GM10266 (cell line): Measurements from ENCODE around the gene PKP2.

Experiments
- DNase-seq: peaks from one replicate; pipeline ENCODE4 v3.0.0; 2012; ENCODE audit errors: extremely low spot score
- TF ChIP-seq, protein P1 (sequence below): IDR thresholded peaks from 2 replicates; pipeline ENCODE4 v1.5.1; 2012; ENCODE audit warnings: mild to moderate bottlenecking, low read depth; ENCODE audit not compliant: control insufficient read depth, insufficient read depth; ENCODE audit errors: missing control alignments

PKP2 gene

DNA sequence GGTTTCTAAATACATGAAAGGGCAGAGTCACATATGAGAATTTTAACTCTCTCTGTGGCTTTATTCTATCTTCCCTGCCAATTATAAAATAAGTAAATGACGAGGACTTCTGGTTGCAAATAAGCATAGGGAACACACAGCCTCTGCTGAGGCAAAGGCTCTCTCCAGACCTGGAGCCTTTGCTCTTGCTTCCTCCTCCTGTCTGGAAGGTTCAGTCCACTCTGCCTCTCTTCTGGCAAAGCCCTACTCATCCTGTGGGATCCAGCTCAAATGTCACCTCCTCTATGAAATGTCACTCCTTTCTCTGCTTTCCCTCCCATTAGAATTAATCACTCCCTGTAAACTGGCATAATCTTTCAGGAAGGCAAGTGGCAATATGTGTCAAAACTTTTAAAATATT is 41.9 kb downstream of the PKP2 start:
- TF ChIP-seq, protein P1, sequence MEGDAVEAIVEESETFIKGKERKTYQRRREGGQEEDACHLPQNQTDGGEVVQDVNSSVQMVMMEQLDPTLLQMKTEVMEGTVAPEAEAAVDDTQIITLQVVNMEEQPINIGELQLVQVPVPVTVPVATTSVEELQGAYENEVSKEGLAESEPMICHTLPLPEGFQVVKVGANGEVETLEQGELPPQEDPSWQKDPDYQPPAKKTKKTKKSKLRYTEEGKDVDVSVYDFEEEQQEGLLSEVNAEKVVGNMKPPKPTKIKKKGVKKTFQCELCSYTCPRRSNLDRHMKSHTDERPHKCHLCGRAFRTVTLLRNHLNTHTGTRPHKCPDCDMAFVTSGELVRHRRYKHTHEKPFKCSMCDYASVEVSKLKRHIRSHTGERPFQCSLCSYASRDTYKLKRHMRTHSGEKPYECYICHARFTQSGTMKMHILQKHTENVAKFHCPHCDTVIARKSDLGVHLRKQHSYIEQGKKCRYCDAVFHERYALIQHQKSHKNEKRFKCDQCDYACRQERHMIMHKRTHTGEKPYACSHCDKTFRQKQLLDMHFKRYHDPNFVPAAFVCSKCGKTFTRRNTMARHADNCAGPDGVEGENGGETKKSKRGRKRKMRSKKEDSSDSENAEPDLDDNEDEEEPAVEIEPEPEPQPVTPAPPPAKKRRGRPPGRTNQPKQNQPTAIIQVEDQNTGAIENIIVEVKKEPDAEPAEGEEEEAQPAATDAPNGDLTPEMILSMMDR: no peak
- DNase-seq: no peak

DNA sequence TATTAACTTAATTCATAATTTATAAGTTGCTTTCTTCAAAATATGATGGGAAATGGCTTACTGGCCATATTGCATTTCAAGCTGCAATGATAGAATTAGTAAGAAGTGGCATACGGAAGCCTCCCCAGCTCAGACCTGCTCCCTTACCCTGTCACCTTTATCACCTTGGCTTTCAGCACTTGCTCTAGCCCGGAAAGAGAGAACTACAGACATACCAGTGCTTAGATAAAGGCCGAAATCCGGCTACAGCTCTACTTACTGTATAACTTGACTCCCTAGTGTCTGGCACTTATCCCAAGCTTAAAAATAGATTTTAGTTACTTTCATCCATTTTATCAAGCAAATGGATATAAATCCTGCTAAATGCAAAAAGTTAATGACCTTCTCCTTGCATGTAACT is 42.5 kb downstream of the PKP2 start:
- TF ChIP-seq, protein P1: no peak
- DNase-seq: no peak

DNA sequence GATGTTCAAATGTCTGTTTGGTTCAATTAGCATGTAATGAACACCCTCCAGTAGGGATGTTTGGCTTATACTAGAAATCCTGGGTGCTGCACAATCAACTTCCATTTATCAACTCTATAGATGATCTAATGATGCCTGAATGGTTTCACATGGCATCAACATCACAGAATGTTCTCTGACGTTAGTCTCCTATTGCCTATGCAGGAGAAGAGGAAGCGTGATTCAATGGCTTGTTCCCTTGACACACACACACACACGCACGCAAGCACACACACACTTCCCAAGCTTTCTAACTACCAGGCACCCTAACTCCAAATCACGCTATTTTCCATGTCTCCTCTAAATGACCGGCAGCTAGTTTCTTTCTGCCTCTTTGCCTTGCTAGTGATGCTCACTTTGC is 49.3 kb downstream of the PKP2 start:
- DNase-seq: no peak
- TF ChIP-seq, protein P1: no peak

DNA sequence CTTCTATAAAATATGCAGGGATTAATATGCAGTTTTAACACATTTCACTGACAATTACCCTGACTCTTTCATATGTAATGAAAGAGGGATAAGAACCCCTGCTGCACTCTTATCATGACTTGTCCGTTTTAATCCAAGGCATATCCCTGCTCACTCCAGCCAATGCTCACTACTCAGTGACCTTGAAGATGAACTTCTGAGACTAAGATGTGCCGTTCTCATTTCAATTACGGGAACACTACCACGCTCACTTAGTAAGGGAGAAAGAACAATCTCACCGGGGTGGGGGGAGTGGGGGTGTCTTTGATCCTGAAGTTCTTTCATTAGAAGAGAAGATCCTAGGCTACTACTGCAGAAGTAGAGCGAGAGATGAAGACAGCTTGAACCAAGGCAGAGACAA is 50.5 kb downstream of the PKP2 start:
- TF ChIP-seq, protein P1: no peak
- DNase-seq: no peak

DNA sequence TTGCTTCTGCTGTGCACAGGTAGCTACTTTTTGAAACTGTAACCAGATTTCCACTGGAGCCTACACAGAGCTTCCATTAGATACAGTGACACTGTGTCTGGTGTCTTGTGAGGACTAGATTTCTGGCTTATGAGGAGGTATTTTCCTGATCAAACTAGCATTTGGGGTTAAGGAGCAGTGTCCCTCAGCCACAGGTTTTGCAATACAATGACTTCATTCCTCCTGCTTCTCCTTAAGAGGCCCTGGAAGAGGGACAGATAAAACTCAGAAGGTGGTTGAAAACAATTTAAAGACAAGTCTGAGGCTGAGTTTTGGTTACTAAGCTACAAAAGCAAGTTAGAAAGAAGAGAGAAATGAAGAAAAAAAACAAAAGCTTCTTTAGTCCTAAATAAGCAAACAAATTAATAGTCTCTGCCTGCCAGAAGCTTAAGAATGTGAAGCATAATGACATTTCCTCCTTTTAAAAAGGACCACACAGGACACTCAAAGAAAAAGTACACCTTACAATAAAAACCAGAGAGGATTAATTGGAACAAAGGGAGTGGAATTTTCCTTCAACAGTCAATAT is 53.0 kb downstream of the PKP2 start:
- no peak for DNase-seq
- TF ChIP-seq, protein P1: no peak

DNA sequence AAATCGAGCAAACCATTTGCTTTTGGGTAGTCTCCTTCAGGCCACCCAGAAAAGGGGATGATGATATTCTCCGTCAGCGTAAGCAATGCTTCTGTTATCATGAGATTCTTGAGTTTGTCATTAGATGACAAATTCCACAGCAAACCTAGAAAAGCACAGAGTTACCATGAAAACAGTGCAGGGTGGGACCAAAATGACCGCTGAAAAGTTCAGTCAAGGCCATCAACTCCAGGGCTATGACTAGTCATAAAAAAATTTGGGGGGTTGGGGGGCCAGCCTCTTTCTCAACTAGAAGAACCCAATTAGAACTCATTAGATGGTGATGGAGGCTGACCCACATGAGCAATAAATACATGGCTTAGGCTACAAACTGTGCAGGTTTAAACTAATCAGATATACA is 55.5 kb downstream of the PKP2 start:
- DNase-seq: no peak
- TF ChIP-seq, protein P1: no peak

DNA sequence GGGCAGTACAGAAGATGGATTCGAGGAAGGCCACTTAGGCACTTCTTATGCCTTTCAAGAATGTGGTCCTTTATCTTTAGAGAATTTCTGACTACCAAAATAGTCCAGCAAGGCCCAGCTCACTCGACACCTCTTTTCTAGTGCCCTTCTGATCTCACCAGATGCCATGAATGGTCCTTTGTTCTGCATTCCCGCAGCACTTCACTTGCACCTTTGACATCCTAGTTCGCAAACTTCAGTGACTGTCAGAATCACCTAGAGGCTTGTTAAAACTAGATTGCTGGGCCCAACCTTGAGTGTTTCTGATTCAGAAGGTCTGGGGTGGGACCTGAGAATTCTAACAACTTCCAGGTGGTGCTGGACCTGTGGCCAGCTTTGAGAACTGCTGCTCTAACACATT is 56.7 kb downstream of the PKP2 start:
- DNase-seq: no peak
- TF ChIP-seq, protein P1: no peak
